ENCODE data around the gene KLHL3.

KLHL3 gene

GRCh38 chr5:137712139-137712667 lies 23.7 kb downstream of the KLHL3 start:
- no peak overlapping the region for H3K4me3 ChIP-seq (ENCODE audit: low read depth, low read length)
- TF ChIP-seq CTCF (IDR thresholded peaks at IDR 0.05; ENCODE audit: control insufficient read depth, extremely low read depth, insufficient read depth): no peak
- no peak for DNase-seq (ENCODE audit: low read depth)

- no peak for DNase-seq (ENCODE audit: low read depth)
- no peak overlapping the region for H3K4me3 ChIP-seq (ENCODE audit: low read depth, low read length)
- TF ChIP-seq CTCF (IDR thresholded peaks at IDR 0.05; ENCODE audit: control insufficient read depth, extremely low read depth, insufficient read depth): no peak
Observed at GRCh38 chr5:137710086-137710485, 25.8 kb downstream of the KLHL3 start.

- no peak overlapping the region for H3K4me3 ChIP-seq (ENCODE audit: low read depth, low read length)
- no peak for TF ChIP-seq CTCF (IDR thresholded peaks at IDR 0.05; ENCODE audit: control insufficient read depth, extremely low read depth, insufficient read depth)
- DNase-seq (ENCODE audit: low read depth): no peak
Observed at GRCh38 chr5:137708796-137709559, 26.9 kb downstream of the KLHL3 start.

GRCh38 chr5:137708062-137708461 lies 27.8 kb downstream of the KLHL3 start:
- DNase-seq (ENCODE audit: low read depth): no peak
- TF ChIP-seq CTCF (IDR thresholded peaks at IDR 0.05; ENCODE audit: control insufficient read depth, extremely low read depth, insufficient read depth): no peak
- H3K4me3 ChIP-seq (ENCODE audit: low read depth, low read length): no peak overlapping the region

GRCh38 chr5:137706841-137707240 lies 29.0 kb downstream of the KLHL3 start:
- no peak overlapping the region for H3K4me3 ChIP-seq (ENCODE audit: low read depth, low read length)
- no peak for TF ChIP-seq CTCF (IDR thresholded peaks at IDR 0.05; ENCODE audit: control insufficient read depth, extremely low read depth, insufficient read depth)
- DNase-seq (ENCODE audit: low read depth): no peak

GRCh38 chr5:137705106-137705505 lies 30.8 kb downstream of the KLHL3 start:
- TF ChIP-seq CTCF (IDR thresholded peaks at IDR 0.05; ENCODE audit: control insufficient read depth, extremely low read depth, insufficient read depth): no peak
- H3K4me3 ChIP-seq (ENCODE audit: low read depth, low read length): no peak overlapping the region
- no peak for DNase-seq (ENCODE audit: low read depth)

- H3K4me3 ChIP-seq (ENCODE audit: low read depth, low read length): no peak overlapping the region
- no peak for TF ChIP-seq CTCF (IDR thresholded peaks at IDR 0.05; ENCODE audit: control insufficient read depth, extremely low read depth, insufficient read depth)
- DNase-seq (ENCODE audit: low read depth): no peak
Observed at GRCh38 chr5:137703565-137703964, 32.3 kb downstream of the KLHL3 start.
